HFF-Myc (cell line): ENCODE data around the gene SMIM17.

Source experiments
- DNase-seq: peaks from one replicate; pipeline ENCODE4 v3.0.0-alpha.2; 2011; ENCODE audit warnings: low read depth; ENCODE audit errors: extremely low read depth
- H3K4me3 ChIP-seq: replicated peaks from 2 replicates; pipeline ENCODE4 v1.5.1; 2011; ENCODE audit warnings: low read depth, mild to moderate bottlenecking, control low read depth, low read length
- CTCF ChIP-seq: IDR thresholded peaks from 2 replicates; pipeline ENCODE4 v1.5.1; 2012; ENCODE audit warnings: mild to moderate bottlenecking, low read depth, low read length, control low read depth; ENCODE audit errors: missing control alignments

Gene SMIM17

GRCh38 chr19:56601375-56601774, 41.6 kb upstream of the SMIM17 start:
- H3K4me3 ChIP-seq, result no peak overlapping the region
- no peak for TF ChIP-seq CTCF
- no peak for DNase-seq

DNA sequence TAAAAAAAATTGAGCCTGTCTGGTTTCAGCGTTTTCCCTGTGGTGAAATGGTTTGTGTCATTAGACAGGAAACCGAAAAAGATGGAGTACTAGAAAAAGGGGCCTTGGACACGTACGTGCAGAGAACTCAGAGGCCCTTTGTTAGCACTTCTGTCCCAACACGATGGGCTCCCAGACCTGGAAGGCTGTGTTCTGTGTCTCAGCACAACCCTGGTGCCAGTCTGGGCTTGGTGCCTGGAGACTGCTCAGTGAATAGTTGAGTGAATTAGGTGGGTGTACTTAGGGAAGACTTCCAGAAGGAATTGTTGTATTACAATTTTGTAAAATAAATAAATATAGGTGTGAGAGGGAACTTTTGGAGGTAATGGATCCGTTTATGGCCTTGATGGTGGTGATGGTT, 39.1 kb upstream of the SMIM17 start:
- DNase-seq, result no peak
- no peak overlapping the region for H3K4me3 ChIP-seq
- no peak for TF ChIP-seq CTCF

- no peak overlapping the region for H3K4me3 ChIP-seq
- DNase-seq, result no peak
- no peak for TF ChIP-seq CTCF
These were observed 34.5 kb upstream of the SMIM17 start for GRCh38 chr19:56608274-56608964.

GRCh38 chr19:56611288-56611687, 31.7 kb upstream of the SMIM17 start:
- H3K4me3 ChIP-seq, result no peak overlapping the region
- DNase-seq, result no peak
- no peak for TF ChIP-seq CTCF

GRCh38 chr19:56612737-56613136, 30.2 kb upstream of the SMIM17 start:
- H3K4me3 ChIP-seq, result no peak overlapping the region
- no peak for TF ChIP-seq CTCF
- no peak for DNase-seq

DNA sequence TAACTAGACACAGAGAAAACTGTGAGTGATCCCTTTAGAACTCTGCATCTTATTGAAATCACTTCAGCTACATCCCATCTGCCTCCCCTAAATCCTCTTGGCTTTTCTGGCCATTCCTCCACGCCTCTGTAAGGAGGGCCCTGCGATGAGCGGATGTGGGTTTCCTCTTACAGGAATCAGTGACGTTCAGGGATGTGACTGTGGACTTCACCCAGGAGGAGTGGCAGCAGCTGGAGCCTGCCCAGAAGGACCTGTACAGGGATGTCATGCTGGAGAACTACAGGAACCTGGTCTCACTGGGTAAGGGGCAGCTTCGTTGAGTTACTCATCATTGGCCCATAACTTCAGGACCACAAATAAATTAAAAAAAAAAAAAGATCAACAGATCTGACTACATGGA, 29.3 kb upstream of the SMIM17 start:
- no peak for DNase-seq
- TF ChIP-seq CTCF, result no peak
- no peak overlapping the region for H3K4me3 ChIP-seq

DNA sequence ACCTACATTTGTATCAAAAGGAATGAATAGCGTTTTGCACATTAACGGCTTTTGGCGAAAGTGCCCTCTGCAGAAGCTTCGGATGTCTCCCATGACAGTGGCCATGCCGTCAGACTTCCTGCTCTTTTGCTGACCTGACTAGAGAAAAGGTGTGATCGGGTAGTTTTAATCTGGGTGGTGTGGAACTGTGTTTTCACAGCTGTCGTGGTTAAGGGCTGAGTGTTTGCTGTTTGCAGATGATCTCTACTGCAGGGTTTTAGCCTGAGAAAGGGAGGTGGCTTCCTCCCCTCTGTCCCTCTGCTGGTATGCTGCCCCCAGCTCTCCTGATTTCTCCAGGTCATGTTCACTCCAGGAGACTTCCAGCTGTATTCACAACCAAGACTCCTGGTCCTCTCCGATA, 25.4 kb upstream of the SMIM17 start:
- no peak overlapping the region for H3K4me3 ChIP-seq
- DNase-seq, result no peak
- TF ChIP-seq CTCF, result no peak
